ENCODE data around the gene GFRAL.
"Not testable (repeated sequence)": the region's sequence is repeated elsewhere in the genome, so short reads cannot be mapped to it uniquely, and the experiment has no call there.

The GFRAL gene

GRCh38 chr6:55327169-55327568 is at the start of gene GFRAL:
Gene GFRAL, plus strand, starts transcription at chr6:55327469. Its CDS starts 86 bp downstream, at chr6:55327555.
- H3K4me3 ChIP-seq (ENCODE audit: low read depth, low read length): no peak within 1 kb of the TSS
- no peaks in the 10 kb centered on the region for H3K9me3 ChIP-seq (ENCODE audit: control insufficient read depth, insufficient read depth, low read length)
- no peaks in the 10 kb centered on the region for H3K4me1 ChIP-seq (ENCODE audit: control insufficient read depth, insufficient read depth, low read length)
- H3K9ac ChIP-seq (ENCODE audit: low read depth, low read length): no peak within 1 kb of the TSS
- H3K27me3 ChIP-seq (ENCODE audit: control insufficient read depth, insufficient read depth, low read length): no peaks in the 10 kb centered on the region
- H3K36me3 ChIP-seq (ENCODE audit: control insufficient read depth, insufficient read depth, low read length): no peaks in the 10 kb centered on the region
- H3K27ac ChIP-seq (ENCODE audit: low read depth, low read length): no peak within 1 kb of the TSS

DNA sequence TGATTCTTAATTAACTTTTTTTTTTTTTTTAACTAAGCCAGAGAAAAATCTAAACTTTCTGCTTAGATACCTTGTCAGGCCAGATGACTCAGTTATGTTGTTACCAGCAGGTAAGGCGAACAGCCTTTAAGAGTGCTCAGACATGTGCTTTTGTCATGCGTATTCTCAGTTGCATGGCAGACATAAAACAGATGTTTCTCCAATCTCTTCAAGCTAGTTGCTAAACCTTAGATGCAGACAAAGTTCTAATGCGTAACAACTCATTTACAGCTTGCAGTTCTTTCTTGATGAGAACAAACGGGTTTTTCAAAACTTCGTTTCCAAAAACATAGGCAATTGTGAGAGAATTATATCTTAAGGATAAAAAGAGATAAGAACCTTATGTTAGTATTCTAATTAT is 49.6 kb upstream of the GFRAL start:
- H3K4me1 ChIP-seq (ENCODE audit: control insufficient read depth, insufficient read depth, low read length): peaks cover 15% of the 10 kb centered on the region
- H3K27me3 ChIP-seq (ENCODE audit: control insufficient read depth, insufficient read depth, low read length): no peaks in the 10 kb centered on the region
- no peak overlapping the region for H3K9ac ChIP-seq (ENCODE audit: low read depth, low read length)
- H3K9me3 ChIP-seq (ENCODE audit: control insufficient read depth, insufficient read depth, low read length): no peaks in the 10 kb centered on the region
- H3K4me3 ChIP-seq (ENCODE audit: low read depth, low read length): no peak overlapping the region
- no peaks in the 10 kb centered on the region for H3K36me3 ChIP-seq (ENCODE audit: control insufficient read depth, insufficient read depth, low read length)
- H3K27ac ChIP-seq (ENCODE audit: low read depth, low read length): peak overlapping the region; percentile 67

GRCh38 chr6:55281215-55281614 is 46.1 kb upstream of the GFRAL start:
- Histone ChIP-seq H3K4me1 (ENCODE audit: control insufficient read depth, insufficient read depth, low read length) (peaks cover 15% of the 10 kb centered on the region), H3K4me3 (ENCODE audit: low read depth, low read length) (no peak overlapping the region), H3K27ac (ENCODE audit: low read depth, low read length) (no peak overlapping the region), H3K27me3 (ENCODE audit: control insufficient read depth, insufficient read depth, low read length) (no peaks in the 10 kb centered on the region), H3K36me3 (ENCODE audit: control insufficient read depth, insufficient read depth, low read length) (no peaks in the 10 kb centered on the region), H3K9ac (ENCODE audit: low read depth, low read length) (no peak overlapping the region), H3K9me3 (ENCODE audit: control insufficient read depth, insufficient read depth, low read length) (no peaks in the 10 kb centered on the region)

- H3K27ac ChIP-seq (ENCODE audit: low read depth, low read length): no peak overlapping the region
- no peaks in the 10 kb centered on the region for H3K9me3 ChIP-seq (ENCODE audit: control insufficient read depth, insufficient read depth, low read length)
- H3K4me1 ChIP-seq (ENCODE audit: control insufficient read depth, insufficient read depth, low read length): peaks cover 12% of the 10 kb centered on the region
- no peaks in the 10 kb centered on the region for H3K36me3 ChIP-seq (ENCODE audit: control insufficient read depth, insufficient read depth, low read length)
- H3K27me3 ChIP-seq (ENCODE audit: control insufficient read depth, insufficient read depth, low read length): no peaks in the 10 kb centered on the region
- H3K4me3 ChIP-seq (ENCODE audit: low read depth, low read length): no peak overlapping the region
- no peak overlapping the region for H3K9ac ChIP-seq (ENCODE audit: low read depth, low read length)
Measured at GRCh38 chr6:55282115-55282514, 45.2 kb upstream of the GFRAL start.

DNA sequence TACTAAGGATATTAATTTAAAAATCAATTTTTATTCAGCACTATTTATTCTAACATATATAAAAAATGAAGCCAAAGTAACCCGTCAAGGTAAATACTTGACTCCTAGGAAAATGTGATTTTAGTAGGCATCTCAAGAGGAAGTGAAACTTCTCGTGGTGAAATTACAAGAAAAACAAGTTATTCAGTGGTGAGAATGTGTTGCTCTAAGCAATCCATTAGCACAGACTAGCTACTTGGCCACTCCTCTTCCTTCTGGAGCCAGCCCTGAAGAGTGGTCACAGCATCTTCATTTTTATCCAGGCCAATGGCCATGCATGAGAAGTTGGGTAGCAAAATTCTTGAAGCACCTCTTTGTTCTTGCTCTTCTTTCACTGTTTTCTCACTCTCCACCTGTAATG is 40.4 kb upstream of the GFRAL start:
- Histone ChIP-seq H3K36me3 (ENCODE audit: control insufficient read depth, insufficient read depth, low read length) (no peaks in the 10 kb centered on the region), H3K9me3 (ENCODE audit: control insufficient read depth, insufficient read depth, low read length) (no peaks in the 10 kb centered on the region), H3K9ac (ENCODE audit: low read depth, low read length) (no peak overlapping the region), H3K4me1 (ENCODE audit: control insufficient read depth, insufficient read depth, low read length) (no peaks in the 10 kb centered on the region), H3K27ac (ENCODE audit: low read depth, low read length) (no peak overlapping the region), H3K27me3 (ENCODE audit: control insufficient read depth, insufficient read depth, low read length) (no peaks in the 10 kb centered on the region), H3K4me3 (ENCODE audit: low read depth, low read length) (no peak overlapping the region)

- Histone ChIP-seq H3K4me1 (ENCODE audit: control insufficient read depth, insufficient read depth, low read length) (no peaks in the 10 kb centered on the region), H3K4me3 (ENCODE audit: low read depth, low read length) (no peak overlapping the region), H3K9ac (ENCODE audit: low read depth, low read length) (no peak overlapping the region), H3K27me3 (ENCODE audit: control insufficient read depth, insufficient read depth, low read length) (no peaks in the 10 kb centered on the region), H3K27ac (ENCODE audit: low read depth, low read length) (no peak overlapping the region), H3K9me3 (ENCODE audit: control insufficient read depth, insufficient read depth, low read length) (no peaks in the 10 kb centered on the region), H3K36me3 (ENCODE audit: control insufficient read depth, insufficient read depth, low read length) (no peaks in the 10 kb centered on the region)
Measured at GRCh38 chr6:55290736-55291135, 36.5 kb upstream of the GFRAL start.

DNA sequence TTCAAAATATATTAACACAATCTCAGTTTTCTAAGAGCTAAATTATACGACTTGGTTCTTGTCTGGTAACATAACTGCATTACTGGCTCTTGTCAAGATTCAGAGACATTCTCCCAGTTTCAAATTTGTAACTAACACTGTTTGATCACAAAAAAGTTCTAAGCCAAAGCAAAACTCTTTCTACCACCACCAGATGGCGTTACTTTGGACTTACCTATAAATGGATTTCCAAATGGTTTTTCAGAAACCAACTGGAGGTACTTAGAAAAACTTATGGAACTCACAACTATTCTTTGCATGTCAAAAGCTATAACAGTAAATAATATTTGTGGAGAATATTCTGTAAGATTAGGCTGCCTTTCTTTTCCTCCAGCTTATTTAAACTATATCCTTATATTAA is 34.2 kb upstream of the GFRAL start:
- Histone ChIP-seq H3K9ac (ENCODE audit: low read depth, low read length) (no peak overlapping the region), H3K9me3 (ENCODE audit: control insufficient read depth, insufficient read depth, low read length) (no peaks in the 10 kb centered on the region), H3K27me3 (ENCODE audit: control insufficient read depth, insufficient read depth, low read length) (no peaks in the 10 kb centered on the region), H3K4me3 (ENCODE audit: low read depth, low read length) (no peak overlapping the region), H3K27ac (ENCODE audit: low read depth, low read length) (no peak overlapping the region), H3K36me3 (ENCODE audit: control insufficient read depth, insufficient read depth, low read length) (no peaks in the 10 kb centered on the region), H3K4me1 (ENCODE audit: control insufficient read depth, insufficient read depth, low read length) (no peaks in the 10 kb centered on the region)

DNA sequence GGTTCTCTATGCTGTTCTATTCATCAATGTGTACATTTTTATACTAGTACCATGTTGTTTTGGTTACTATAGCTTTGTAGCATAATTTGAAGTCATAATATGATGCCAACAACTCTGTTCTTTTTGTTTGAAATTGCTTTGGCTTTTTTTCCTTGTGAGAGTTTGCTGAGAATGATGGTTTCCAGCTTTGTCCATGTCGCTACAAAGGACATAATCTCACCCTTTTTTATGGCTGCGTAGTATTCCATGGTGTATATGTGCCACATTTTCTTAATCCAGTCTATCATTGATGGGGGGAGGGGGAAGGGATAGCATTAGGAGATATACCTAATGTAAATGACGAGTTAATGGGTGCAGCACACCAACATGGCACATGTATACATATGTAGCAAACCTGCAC is 30.1 kb upstream of the GFRAL start:
- H3K4me3 ChIP-seq (ENCODE audit: low read depth, low read length); H3K27me3 ChIP-seq (ENCODE audit: control insufficient read depth, insufficient read depth, low read length); H3K9me3 ChIP-seq (ENCODE audit: control insufficient read depth, insufficient read depth, low read length); H3K9ac ChIP-seq (ENCODE audit: low read depth, low read length); H3K27ac ChIP-seq (ENCODE audit: low read depth, low read length); H3K36me3 ChIP-seq (ENCODE audit: control insufficient read depth, insufficient read depth, low read length); H3K4me1 ChIP-seq (ENCODE audit: control insufficient read depth, insufficient read depth, low read length): not testable (repeated sequence)

- no peaks in the 10 kb centered on the region for H3K36me3 ChIP-seq (ENCODE audit: control insufficient read depth, insufficient read depth, low read length)
- no peak overlapping the region for H3K4me3 ChIP-seq (ENCODE audit: low read depth, low read length)
- H3K9me3 ChIP-seq (ENCODE audit: control insufficient read depth, insufficient read depth, low read length): no peaks in the 10 kb centered on the region
- H3K9ac ChIP-seq (ENCODE audit: low read depth, low read length): no peak overlapping the region
- no peaks in the 10 kb centered on the region for H3K4me1 ChIP-seq (ENCODE audit: control insufficient read depth, insufficient read depth, low read length)
- H3K27ac ChIP-seq (ENCODE audit: low read depth, low read length): no peak overlapping the region
- no peaks in the 10 kb centered on the region for H3K27me3 ChIP-seq (ENCODE audit: control insufficient read depth, insufficient read depth, low read length)
Measured at GRCh38 chr6:55299286-55299985, 27.8 kb upstream of the GFRAL start.

- H3K9me3 ChIP-seq (ENCODE audit: control insufficient read depth, insufficient read depth, low read length): no peaks in the 10 kb centered on the region
- H3K27me3 ChIP-seq (ENCODE audit: control insufficient read depth, insufficient read depth, low read length): no peaks in the 10 kb centered on the region
- H3K4me3 ChIP-seq (ENCODE audit: low read depth, low read length): no peak overlapping the region
- H3K27ac ChIP-seq (ENCODE audit: low read depth, low read length): no peak overlapping the region
- H3K36me3 ChIP-seq (ENCODE audit: control insufficient read depth, insufficient read depth, low read length): no peaks in the 10 kb centered on the region
- H3K9ac ChIP-seq (ENCODE audit: low read depth, low read length): no peak overlapping the region
- no peaks in the 10 kb centered on the region for H3K4me1 ChIP-seq (ENCODE audit: control insufficient read depth, insufficient read depth, low read length)
Measured at GRCh38 chr6:55304747-55305146, 22.5 kb upstream of the GFRAL start.

- Histone ChIP-seq H3K27me3 (ENCODE audit: control insufficient read depth, insufficient read depth, low read length) (no peaks in the 10 kb centered on the region), H3K36me3 (ENCODE audit: control insufficient read depth, insufficient read depth, low read length) (no peaks in the 10 kb centered on the region), H3K4me1 (ENCODE audit: control insufficient read depth, insufficient read depth, low read length) (no peaks in the 10 kb centered on the region), H3K27ac (ENCODE audit: low read depth, low read length) (no peak overlapping the region), H3K9ac (ENCODE audit: low read depth, low read length) (no peak overlapping the region), H3K9me3 (ENCODE audit: control insufficient read depth, insufficient read depth, low read length) (no peaks in the 10 kb centered on the region), H3K4me3 (ENCODE audit: low read depth, low read length) (no peak overlapping the region)
Measured at GRCh38 chr6:55319961-55320695, 7.1 kb upstream of the GFRAL start.
